Measurements from ENCODE around the gene MRPL52. TPM values are rescaled to one million over a fixed set of nuclear protein-coding genes. Genes with fewer than 3 reads are reported as not detected.

MRPL52 gene
- total and polyA plus RNA-seq, 2 of the 13 experiments (the other 11 are each of a cell fraction or from before 2014, with no cell fraction given) = 118 to 329 TPM

DNA sequence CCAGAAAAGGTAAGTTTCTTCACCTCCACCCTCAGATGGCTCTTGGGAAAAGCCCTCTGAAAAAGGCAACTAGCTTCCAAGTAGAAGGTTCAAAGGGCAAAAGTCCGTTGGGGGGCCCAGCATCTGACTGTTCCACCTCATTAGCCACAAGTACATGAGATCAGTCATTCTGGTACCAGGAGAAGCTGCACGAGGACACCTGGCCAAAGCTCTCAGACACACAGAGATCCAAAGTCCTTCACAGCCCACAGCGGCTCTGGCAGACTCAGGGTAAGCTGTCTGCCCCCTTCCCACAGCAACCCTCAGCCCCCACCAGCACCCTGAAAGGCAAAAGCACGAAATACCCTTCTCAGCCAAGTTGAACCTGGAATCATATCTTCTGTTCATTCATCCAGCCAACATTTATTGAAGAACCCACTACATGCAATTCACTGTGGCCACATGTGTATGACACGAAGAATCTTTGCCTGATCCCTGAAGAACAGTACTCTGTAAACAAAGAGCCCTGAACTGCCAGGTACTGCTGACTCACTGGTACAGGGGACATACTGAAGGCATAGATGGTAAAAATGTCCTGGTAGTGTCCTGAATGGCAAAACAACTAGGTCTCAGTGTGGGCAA, 33.5 kb upstream of the MRPL52 start (continued):
- peak; percentile 45; the same call in 1 of the 2 replicates for TF ChIP-seq PHF8 (CRISPR knock-in tag; IDR thresholded peaks at IDR 0.05)
- TF ChIP-seq MIER2 (CRISPR knock-in tag; IDR thresholded peaks at IDR 0.05) = no peak
- no peak for TF ChIP-seq ZNF282 (IDR thresholded peaks at IDR 0.05; ENCODE audit: partially characterized antibody)
- TF ChIP-seq ZNF136 (CRISPR knock-in tag; IDR thresholded peaks at IDR 0.05; ENCODE audit: low read depth) = no peak
- no peak for TF ChIP-seq MED8 (CRISPR knock-in tag; IDR thresholded peaks at IDR 0.05; ENCODE audit: insufficient replicate concordance)
- TF ChIP-seq SIN3B (IDR thresholded peaks at IDR 0.05; ENCODE audit: low read length) = no peak
- TF ChIP-seq KDM2A (CRISPR knock-in tag; IDR thresholded peaks at IDR 0.05; ENCODE audit: borderline replicate concordance, low read depth) = 0 out of 2 replicates have a peak, but pooled peaks have one; percentile 20
- peak; percentile 18; the same call in 1 of the 2 replicates for TF ChIP-seq ZNF772 (CRISPR knock-in tag; IDR thresholded peaks at IDR 0.05)
- no peak for TF ChIP-seq U2AF2 (IDR thresholded peaks at IDR 0.05; ENCODE audit: low read depth, low read length)
- TF ChIP-seq XRCC5 (optimal IDR thresholded peaks at IDR 0.05; ENCODE audit: low read length) = peak; percentile 62
- TF ChIP-seq, protein P1, sequence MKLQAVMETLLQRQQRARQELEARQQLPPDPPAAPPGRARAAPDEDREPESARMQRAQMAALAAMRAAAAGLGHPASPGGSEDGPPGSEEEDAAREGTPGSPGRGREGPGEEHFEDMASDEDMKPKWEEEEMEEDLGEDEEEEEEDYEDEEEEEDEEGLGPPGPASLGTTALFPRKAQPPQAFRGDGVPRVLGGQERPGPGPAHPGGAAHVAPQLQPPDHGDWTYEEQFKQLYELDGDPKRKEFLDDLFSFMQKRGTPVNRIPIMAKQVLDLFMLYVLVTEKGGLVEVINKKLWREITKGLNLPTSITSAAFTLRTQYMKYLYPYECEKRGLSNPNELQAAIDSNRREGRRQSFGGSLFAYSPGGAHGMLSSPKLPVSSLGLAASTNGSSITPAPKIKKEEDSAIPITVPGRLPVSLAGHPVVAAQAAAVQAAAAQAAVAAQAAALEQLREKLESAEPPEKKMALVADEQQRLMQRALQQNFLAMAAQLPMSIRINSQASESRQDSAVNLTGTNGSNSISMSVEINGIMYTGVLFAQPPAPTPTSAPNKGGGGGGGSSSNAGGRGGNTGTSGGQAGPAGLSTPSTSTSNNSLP (IDR thresholded peaks at IDR 0.05; ENCODE audit: low read depth, low read length) = no peak
- TF ChIP-seq, protein P2, sequence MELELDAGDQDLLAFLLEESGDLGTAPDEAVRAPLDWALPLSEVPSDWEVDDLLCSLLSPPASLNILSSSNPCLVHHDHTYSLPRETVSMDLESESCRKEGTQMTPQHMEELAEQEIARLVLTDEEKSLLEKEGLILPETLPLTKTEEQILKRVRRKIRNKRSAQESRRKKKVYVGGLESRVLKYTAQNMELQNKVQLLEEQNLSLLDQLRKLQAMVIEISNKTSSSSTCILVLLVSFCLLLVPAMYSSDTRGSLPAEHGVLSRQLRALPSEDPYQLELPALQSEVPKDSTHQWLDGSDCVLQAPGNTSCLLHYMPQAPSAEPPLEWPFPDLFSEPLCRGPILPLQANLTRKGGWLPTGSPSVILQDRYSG (CRISPR knock-in tag; IDR thresholded peaks at IDR 0.05) = no peak
- TF ChIP-seq, protein P3, sequence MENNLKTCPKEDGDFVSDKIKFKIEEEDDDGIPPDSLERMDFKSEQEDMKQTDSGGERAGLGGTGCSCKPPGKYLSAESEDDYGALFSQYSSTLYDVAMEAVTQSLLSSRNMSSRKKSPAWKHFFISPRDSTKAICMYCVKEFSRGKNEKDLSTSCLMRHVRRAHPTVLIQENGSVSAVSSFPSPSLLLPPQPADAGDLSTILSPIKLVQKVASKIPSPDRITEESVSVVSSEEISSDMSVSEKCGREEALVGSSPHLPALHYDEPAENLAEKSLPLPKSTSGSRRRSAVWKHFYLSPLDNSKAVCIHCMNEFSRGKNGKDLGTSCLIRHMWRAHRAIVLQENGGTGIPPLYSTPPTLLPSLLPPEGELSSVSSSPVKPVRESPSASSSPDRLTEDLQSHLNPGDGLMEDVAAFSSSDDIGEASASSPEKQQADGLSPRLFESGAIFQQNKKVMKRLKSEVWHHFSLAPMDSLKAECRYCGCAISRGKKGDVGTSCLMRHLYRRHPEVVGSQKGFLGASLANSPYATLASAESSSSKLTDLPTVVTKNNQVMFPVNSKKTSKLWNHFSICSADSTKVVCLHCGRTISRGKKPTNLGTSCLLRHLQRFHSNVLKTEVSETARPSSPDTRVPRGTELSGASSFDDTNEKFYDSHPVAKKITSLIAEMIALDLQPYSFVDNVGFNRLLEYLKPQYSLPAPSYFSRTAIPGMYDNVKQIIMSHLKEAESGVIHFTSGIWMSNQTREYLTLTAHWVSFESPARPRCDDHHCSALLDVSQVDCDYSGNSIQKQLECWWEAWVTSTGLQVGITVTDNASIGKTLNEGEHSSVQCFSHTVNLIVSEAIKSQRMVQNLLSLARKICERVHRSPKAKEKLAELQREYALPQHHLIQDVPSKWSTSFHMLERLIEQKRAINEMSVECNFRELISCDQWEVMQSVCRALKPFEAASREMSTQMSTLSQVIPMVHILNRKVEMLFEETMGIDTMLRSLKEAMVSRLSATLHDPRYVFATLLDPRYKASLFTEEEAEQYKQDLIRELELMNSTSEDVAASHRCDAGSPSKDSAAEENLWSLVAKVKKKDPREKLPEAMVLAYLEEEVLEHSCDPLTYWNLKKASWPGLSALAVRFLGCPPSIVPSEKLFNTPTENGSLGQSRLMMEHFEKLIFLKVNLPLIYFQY (CRISPR knock-in tag; IDR thresholded peaks at IDR 0.05; ENCODE audit: borderline replicate concordance) = peak; percentile 40; the same call in 1 of the 2 replicates
- 0 out of 2 replicates have a peak, but pooled peaks have one; percentile 31 for TF ChIP-seq ELF3 (CRISPR knock-in tag; IDR thresholded peaks at IDR 0.05)
- TF ChIP-seq HES4 (CRISPR knock-in tag; IDR thresholded peaks at IDR 0.05; ENCODE audit: borderline replicate concordance) = no peak
- TF ChIP-seq, protein P4, sequence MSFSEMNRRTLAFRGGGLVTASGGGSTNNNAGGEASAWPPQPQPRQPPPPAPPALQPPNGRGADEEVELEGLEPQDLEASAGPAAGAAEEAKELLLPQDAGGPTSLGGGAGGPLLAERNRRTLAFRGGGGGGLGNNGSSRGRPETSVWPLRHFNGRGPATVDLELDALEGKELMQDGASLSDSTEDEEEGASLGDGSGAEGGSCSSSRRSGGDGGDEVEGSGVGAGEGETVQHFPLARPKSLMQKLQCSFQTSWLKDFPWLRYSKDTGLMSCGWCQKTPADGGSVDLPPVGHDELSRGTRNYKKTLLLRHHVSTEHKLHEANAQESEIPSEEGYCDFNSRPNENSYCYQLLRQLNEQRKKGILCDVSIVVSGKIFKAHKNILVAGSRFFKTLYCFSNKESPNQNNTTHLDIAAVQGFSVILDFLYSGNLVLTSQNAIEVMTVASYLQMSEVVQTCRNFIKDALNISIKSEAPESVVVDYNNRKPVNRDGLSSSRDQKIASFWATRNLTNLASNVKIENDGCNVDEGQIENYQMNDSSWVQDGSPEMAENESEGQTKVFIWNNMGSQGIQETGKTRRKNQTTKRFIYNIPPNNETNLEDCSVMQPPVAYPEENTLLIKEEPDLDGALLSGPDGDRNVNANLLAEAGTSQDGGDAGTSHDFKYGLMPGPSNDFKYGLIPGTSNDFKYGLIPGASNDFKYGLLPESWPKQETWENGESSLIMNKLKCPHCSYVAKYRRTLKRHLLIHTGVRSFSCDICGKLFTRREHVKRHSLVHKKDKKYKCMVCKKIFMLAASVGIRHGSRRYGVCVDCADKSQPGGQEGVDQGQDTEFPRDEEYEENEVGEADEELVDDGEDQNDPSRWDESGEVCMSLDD (CRISPR knock-in tag; IDR thresholded peaks at IDR 0.05; ENCODE audit: borderline replicate concordance) = no peak; the same call in 1 of the 2 replicates
- TF ChIP-seq ZNF563 (CRISPR knock-in tag; IDR thresholded peaks at IDR 0.05) = no peak
- no peak for TF ChIP-seq SNRNP70 (IDR thresholded peaks at IDR 0.05; ENCODE audit: low read depth, low read length)
- TF ChIP-seq CREB1 (IDR thresholded peaks at IDR 0.05) = no peak
- no peak for TF ChIP-seq CREB1 (CRISPR knock-in tag; IDR thresholded peaks at IDR 0.05)
- peak; percentile 91 for TF ChIP-seq HNF4A (CRISPR knock-in tag; IDR thresholded peaks at IDR 0.05)
- TF ChIP-seq TCF7 (IDR thresholded peaks at IDR 0.05; ENCODE audit: low read depth) = no peak

All from HepG2 (cell line).